ENCODE measurements around the gene RPL18A.

RPL18A gene

DNA sequence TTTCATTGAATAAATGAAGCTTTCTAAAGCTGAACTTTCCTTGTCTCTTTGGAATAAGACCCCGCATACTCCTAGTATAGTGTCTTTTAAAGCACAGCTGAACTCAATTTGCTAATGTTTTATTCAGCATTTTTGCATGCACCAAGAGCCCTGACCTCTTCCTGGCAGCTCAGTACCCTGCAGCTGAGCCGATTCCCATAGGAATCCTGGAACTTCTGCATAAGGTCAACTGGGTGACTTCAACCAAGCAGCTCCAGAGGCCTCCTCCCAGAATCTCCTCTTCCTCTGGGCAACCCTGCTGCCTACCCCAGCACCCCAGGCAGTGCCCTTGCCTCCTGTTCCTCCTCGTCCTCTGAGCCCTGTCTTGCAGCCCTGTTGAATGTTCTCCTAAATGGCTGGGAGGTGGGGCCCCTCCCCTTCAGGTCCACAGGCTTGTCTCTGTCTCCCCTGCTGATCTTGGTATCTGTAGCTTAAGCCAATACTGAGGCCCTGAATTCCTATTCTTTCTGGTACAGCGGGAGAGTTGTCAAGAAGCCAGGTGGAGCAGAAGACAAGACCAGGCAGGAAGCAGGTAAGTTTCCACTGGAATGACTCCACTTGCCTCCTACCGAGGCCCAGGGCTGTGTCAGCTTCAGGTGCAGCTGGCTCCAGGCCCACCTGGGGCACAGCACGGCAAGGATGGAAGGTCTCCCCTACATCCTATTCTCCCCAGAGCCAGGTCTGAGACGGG is 49.5 kb downstream of the RPL18A start:
- DNase-seq (ENCODE audit: low read depth, low spot score): no peak

DNA sequence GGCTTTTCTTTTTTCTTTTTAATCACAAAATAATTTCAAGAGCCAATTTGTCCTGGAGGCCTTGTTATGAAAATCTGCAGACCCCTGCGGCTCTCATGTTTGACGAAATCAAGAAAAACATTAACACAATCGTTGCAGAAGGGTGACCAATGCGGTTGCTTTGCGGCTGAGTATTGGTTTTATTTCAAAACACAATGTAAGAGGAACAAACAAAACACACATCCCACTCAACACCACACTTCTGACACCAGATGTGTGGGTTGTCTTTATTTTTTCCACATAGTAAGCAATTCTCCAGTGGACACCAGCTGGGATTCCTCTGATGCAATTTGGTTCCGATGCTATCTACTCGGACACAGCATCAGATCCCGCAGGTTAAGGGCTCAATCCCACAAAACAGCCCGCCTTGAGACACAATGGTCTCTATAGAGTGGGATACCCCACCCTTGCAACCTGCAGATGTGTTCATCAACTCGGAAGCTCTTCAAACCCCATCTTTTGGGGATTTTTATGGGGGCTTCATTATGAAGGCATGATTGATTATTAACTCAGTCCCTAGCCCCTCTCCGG is 51.2 kb downstream of the RPL18A start:
- DNase-seq (ENCODE audit: low read depth, low spot score): no peak
